T-helper 2 cell treated with Interferon-gamma antibody and Interleukin-4, amounts not matched to agents 100 ng/mL and 5 ng/mL, for 36 hours (primary cell): ENCODE measurements around the gene RRP1. TPM values are rescaled to one million over a fixed set of nuclear protein-coding genes. Genes with fewer than 3 reads are reported as not detected.

ENCODE experiments used
- intact Hi-C: fragments of 100-400 bp; cut with micrococcal nuclease; formaldehyde crosslinking; loops from one replicate; pipeline ENCODE4 v1.15.1; 2023
- total RNA-seq: library from RNA; stranded (reverse); gene quantifications from 2 replicates; pipeline ENCODE4 v1.2.3, GENCODE V29; 2022

RRP1 gene, protein sequence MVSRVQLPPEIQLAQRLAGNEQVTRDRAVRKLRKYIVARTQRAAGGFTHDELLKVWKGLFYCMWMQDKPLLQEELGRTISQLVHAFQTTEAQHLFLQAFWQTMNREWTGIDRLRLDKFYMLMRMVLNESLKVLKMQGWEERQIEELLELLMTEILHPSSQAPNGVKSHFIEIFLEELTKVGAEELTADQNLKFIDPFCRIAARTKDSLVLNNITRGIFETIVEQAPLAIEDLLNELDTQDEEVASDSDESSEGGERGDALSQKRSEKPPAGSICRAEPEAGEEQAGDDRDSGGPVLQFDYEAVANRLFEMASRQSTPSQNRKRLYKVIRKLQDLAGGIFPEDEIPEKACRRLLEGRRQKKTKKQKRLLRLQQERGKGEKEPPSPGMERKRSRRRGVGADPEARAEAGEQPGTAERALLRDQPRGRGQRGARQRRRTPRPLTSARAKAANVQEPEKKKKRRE
- total RNA-seq: 34.9 and 35.8 TPM in 2 replicates

DNA sequence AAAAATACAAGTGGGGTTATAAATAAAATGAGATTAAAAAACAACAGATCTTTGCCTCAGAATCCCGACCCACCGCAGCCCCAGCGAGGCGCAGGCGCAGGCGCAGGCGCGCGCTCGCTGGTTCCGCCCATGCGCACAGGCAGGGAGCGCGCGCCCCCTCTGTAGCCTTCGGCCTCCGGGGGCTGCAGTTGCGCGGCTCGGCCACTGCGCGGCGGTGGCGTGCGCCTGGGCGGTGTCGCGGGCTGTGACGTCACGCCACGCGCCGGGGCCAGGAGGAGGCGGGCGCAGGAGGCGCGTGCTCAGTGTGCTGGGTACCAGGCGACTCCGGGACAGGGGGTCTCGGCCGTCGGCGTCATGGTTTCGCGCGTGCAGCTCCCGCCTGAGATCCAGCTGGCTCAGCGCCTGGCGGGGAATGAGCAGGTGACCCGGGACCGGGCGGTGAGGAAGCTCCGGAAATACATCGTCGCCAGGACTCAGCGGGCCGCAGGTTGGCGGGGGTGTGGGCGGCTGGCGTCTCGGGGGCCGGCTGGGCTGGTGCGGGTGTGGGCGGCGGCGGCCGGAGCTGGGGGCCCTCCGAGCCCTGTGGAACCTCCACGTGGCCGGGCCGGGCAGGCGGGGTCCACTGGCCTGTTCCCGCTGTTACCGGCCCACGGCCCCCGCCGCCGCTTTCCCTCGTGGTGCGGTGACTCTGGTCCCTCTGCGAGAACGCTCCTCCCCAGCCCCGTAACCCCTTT, at the start of gene RRP1:
Gene RRP1, plus strand, starts transcription at position 302 of the 734 bp plus-strand sequence. Its CDS starts 53 bp downstream, at position 355.
- intact Hi-C loops: loop anchor here (1.0 to 10.0 kb wide), 4 partner anchors 13 to 815 kb away; partner anchors contain the start of genes CSTB, HSF2BP, PKNOX1 and RRP1B

DNA sequence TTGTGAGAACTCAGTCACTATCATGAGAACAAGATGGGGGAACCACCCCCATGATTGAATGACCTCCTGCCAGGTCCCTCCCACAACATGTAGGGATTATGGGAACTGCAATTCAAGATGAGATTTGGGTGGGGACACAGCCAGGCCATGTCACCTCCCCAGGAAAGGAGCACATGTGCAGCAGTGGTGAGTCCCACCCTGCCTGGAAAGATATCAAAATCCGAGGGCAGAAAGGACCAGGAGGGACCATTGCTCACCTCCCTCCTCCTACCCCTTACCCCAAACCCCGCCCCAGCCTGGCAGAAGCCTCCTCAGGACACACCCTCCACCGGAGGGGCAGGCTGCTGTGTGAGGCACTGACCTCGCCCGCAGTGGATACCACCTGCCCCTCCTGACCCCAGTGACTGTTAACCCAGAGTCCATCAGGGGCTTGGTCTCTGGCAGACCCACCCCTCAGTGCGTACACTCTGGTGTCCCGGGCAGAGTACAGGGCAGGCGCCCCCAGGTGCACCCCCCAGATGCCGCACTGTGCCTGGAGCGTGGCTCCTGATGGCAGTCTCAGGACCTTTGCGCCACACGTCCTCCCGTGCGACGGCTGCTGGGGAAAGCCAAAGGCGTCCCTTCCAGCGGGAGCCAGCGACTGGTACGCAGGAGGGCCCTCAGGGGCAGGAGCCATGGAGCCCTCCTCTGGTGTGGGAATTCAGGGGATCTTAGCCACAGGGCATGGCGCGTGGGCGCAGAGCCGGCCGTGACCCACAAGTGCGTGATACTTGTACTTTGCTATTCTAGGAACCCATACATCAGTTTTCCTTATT, 49.5 kb upstream of the RRP1 start:
- intact Hi-C loops: no loop called here

DNA sequence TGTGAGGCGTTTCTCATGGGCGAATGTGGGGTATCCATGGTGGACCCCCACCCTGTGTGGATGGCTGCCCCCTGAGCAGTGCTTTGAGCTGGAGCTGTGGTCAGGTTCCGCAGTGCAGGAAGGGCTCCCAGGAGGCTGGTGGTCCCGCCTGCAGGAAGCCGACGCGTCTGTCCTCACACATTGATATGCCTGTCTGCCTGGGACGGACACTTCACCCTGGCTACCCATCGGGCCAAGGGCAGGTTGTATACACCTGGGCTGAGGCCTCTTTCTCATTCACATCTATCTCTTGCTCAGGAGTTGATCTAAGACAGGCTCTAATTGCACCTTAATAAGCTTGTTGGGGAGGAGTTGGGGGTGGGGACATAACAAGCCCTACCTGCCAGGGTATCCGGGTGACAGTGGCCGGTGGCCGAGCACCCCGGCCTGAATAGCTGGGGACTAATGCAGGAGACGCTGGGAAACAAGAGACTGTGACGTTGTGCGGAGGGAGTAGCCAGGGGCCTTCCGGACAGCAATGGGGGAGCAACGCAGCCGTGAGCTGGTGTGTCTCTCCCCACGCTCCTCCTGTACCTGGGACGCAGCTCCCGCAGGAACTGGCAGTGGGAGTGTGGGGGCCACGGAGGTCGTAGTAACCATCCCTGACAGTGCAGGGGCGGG, 48.8 kb upstream of the RRP1 start:
- intact Hi-C loops: no loop called here

DNA sequence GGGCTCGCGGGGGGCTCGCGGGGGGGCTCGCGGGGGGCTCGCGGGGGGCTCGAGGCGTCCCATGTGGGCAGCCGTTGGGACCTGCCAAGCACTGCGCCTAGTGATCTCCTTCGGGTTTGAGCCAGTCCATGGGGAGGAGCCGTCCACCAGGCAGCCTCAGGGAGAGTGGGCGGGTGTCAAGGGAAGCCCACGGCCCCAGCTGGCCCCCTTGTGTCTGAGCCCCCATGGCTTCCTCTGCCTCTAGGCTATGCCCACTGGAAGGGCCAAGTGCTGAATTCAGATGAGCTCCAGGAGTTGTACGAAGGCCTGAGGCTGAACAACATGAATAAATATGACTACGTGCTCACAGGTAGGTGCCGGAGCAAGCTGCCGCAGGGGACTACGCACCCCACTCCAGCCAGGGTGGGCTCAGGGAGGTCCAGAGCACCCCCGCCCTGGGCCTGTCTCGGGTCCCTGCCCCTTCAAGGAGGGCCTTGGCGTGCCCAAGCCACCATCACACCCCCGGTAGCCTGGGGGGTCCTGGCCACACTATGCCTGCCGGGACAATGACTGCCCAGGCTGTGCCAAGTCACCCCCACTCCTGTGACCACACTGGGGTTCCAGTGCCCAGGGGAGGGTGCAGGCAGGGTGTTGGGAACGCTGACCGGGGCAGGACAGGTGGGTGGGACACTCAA, 47.8 kb upstream of the RRP1 start:
- intact Hi-C loops: no loop called here

DNA sequence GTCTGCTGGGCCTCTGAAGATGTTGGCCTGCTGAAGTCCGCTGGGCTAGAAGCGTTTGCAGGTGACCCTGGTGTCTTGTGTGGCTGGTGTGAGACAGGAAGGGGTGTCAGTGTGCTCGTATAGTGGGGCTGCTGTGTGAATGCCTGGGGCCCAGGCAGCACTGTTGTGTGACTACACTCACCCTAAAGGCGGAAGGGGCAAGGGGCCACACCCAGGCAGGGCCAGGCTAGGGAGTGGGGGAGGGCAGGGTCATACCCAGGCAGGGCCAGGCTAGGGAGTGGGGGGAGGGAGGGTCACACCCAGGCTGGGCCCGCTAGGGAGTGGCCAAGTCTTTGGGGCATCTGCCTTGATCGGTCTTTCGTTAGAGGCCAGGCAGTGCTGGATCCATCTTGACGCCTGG, 45.4 kb upstream of the RRP1 start:
- intact Hi-C loops: no loop called here

DNA sequence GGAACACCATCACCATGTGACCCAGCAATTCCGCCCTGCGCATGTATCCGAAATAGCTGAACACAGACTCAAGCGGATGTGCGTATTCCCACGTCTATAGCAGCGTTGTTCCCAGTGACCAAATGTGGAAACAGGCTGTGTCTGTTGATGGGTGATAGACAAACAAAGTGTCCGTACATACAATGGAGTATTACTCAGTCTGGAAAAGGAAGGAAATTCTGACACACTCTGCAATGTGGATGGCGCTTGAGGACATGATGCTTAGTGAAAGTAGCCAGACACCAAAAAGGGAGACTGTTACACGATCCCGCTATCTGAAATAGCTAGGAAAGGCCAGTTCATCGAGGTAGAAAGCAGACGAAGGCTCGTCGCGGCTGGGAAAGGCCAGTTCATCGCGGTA, 44.7 kb upstream of the RRP1 start:
- intact Hi-C loops: no loop called here

DNA sequence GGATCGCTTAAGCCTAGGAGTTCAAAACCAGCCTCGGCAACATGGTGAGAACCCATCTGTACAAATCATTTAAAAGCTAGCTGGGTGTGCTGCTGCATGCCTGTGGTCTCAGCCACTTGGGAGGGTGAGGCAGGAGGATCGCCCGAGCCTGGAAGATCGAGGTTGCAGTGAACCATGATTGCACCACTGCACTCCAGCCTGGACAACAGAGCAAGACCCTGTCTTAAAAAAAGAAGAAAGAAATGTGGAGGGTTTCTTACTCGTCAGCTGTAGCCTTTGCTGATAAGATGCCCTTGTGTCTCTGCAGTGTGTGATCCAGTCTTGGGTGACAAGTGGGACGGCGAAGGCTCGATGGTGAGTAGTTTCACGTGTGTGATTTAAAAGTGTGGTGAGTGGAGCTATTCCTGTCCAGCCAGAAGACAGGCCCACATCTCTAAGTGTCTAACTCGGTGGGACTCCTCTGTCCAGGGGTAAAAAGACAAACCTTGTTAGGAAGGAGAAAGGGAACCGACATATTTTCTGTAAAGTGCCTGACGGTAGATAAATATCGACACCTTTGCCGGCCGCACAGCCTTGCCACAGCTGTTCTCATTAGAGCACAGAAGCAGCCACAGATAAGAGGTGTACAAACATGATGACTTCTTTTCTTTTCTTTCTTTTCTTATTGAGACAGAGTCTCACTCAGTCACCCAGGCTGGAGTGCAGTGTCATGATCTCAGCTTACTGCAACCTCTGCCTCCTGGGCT, 43.4 kb upstream of the RRP1 start:
- intact Hi-C loops: no loop called here

DNA sequence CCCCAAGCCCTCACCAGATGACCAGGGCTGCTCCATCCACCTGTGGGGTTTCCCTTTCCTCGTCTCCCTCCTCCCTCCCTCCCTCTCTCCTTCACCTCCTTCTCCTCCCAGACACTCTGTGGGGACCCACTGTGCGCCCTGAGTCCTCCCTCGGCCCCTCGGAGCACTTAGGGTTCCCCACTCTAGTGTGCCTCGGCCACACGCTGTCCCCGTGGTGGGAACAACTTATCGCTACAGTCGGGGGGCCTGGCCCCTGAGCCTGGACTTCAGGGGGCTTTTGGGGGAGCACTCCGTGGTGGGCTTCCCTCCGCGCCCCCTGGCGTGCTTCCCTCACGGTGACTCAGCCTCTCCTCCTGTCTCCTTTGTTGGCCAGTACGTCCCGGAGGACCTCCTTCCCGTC, 40.8 kb upstream of the RRP1 start:
- intact Hi-C loops: no loop called here

DNA sequence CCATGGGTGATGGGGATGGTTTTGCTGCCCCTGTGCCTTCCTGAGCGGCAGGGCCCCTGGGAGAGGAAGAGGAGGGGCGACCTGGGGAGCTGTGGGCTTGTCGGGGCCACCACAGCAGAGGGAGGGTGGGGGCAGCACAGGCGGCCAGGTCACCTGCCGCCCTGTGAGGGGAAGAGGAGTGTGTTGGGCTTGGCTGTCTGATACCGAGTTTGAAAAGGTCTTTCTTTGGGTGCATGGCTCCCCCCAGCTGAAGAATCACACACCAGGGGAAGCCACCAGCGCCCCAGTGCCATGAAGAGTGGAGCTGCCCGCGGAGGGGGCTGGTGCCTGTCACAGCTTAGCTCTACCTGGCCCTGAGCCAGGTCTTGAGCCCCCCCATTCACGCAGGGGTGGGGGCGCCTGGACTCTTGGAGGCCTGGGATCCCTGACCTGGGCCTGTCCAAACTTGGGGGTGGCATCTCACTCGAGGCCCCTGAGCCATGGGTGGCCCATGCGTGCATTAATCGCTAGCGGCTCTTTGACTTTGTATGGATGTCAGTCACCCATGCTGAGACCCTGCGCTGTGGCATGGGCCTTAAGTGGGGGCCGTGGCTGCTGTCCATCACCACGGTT, 39.6 kb upstream of the RRP1 start:
- intact Hi-C loops: no loop called here

DNA sequence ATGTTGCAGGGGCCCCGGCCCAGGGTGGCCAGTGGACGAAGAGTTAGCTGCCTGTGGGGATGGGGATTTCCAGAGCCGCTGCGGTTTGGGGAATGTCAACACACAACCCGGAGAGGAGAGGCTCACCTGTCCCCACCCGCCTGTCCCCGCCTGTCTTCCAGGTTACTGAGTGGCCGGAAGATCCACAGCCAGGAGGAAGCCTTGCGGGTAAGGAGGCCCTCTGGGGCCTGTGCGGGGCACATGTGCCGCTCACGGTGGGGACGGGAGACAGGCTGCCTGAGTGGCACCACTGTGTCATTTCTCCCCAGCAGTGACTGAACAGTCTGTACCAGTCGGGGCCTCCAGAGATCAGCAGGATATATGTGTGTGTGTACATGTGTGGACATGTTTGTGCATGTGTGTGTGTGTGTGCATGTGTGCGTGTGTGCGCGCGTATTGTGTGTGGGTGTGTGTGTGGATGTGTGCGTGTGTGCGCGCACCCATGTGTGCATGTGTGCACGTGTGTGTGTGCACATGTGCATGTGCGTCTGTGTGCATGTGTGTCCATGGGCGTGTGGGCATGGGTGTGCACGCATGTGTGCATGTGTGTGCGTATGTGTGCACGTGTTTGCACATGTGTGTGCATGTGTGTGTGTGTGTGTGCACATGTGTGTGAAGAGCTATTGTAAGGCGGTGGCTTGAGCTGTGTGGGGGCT, 38.9 kb upstream of the RRP1 start:
- intact Hi-C loops: no loop called here

DNA sequence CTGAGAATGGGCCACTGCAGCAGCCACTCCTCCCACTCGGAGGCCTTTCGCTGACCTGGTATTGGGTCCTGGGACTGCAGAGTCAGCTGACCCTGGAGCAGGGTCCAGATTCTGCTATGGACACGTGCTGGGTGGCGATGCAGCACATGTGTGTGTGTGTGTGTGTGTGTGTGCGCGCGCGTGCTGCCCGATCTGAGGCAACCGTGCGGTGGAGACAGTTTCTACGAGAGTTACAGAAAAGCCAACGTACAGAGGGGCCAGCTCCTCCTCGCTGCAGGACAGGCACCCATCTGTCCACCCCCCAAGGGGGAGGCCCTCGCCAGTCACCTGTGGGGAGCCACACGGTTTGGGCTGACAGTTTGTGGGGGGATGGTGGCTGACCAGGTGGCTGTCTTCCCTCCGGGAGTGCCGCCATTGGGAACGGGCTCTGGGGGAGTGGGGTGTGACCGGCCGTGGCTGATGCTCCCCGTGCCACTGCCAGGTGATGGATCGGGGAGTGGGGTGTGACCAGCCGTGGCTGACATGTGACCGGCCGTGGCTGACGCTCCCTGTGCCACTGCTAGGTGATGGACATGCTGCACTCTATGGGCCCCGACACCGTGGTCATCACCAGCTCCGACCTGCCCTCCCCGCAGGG, 37.3 kb upstream of the RRP1 start:
- intact Hi-C loops: no loop called here

DNA sequence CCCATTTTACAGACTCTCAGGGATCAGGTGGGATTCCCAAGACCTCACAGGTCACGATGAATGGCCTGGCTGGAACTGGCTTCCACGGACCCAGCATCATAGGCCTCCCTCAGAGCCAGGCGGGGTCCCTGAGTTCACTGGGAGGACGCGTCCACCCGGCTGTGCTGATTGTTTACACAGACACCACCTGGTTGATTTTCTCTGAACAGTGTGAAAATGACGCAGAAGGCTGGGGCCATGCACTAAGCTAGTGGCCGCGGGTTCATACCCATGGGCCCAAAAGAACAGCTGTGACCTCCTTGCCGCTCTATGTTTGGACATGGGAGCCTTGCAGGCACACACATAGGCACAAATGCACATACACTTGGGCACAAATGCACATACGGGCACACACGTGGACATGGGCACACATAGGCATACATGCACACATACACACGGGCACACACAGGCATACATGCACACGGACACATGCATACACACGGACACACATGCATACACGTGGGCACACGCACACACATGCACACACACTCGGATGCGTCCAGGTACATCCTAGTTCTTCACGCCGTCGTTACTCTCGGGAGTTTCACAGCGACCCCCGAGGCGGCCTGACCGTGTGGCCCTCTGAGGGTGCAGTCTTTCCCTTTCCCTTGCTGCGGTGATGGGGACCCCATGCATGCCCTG, 36.5 kb upstream of the RRP1 start:
- intact Hi-C loops: no loop called here

DNA sequence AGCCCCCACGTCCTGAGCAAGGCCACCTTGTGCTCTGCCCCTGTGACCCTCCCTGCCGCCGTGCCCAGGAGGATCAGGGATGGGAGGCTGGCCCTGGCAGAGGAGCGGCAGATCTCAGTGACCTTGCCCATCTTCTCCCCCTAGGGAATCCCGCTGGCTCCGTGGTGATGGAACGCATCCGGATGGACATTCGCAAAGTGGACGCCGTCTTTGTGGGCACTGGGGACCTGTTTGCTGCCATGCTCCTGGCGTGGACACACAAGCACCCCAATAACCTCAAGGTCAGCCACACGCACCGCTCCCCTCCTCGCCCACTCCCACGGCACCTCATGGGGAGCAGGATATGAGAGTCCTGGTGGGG, 36.0 kb upstream of the RRP1 start:
- intact Hi-C loops: no loop called here

DNA sequence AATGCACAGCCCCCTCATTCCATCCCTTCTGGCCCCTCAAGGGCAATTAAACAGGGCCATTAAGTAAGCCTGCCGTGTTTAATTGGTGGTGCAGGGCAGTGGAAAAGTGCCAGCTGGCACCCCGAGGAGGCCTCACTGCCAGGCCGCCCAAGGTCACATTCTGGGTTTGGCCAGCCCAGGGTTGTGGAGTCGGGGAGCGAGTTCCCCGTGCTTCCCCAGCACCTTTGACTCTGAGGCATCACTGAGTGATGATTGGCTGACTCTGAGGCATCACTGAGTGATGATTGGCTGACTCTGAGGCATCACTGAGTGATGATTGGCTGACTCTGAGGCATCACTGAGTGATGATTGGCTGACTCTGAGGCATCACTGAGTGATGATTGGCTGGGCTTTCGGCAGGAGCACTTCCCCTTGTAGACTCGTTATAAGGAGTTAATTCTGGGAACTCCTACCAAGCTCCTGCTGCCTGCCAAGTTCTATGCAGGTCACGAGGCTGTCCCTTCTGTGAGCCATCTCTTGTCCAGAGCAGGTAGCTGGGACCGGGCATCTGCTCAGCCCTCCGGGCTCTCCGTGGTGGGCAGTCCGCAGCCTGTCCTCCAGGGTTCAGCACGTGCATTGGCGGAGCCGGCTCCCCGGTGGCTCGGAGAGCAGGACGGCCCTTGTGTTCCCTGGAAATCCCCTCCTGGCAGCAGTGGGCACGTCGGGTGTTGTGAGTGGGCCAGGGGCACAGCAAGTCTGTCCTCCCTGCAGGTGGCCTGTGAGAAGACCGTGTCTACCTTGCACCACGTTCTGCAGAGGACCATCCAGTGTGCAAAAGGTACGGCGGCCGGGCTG, 34.2 kb upstream of the RRP1 start:
- intact Hi-C loops: no loop called here

DNA sequence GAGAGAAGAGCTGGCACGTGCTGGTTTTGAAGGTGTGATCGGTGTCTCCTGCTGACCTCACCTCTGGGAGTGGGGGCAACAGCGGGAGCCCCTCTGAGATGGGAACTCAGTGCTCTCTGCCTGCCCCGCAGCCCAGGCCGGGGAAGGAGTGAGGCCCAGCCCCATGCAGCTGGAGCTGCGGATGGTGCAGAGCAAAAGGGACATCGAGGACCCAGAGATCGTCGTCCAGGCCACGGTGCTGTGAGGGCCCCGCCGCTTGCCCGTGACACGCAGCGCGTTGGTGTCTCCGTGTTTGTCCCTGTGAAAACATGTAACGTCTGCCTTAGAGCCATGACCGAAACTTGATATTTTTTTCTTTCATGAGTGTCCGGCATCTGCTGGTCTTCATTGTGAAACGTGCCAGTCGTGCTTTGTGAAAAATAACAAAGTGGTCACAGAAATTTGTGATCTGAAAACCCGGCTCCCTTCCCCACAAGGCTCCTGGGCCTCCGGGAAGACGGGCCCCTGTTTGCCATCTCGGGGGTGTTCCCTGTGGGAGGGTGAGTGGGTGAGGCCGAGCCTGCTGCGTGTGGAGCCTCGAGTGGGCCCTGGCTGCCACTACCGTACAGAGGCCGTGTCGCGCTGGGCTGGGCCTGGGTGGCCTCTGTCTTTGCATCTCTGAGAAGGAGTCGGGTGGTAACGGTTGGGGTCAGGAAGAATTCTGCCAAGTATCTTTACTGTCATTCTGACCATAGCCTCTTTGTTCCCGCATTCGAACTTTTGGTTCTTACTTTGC, 33.4 kb upstream of the RRP1 start:
- intact Hi-C loops: no loop called here

DNA sequence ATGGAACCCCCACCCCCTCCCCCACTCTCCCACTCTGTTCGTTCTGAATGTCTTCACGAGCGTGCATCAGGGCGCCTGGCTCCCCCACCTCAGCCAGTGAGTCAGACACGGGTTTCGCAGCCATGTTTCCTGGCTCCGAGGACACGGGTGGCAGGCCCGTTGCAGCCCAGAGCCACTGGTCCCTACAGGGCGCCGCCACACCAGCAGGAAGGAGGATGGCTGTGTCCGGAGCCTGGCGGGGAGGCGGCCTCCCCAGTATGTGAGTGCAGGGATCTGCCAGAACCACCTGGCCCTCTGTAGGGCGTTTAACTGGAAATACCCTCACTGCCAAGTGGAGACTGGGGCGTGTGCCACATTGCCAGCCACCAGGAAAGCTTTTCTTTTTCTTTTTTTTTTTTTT, 31.8 kb upstream of the RRP1 start:
- intact Hi-C loops: no loop called here
